ENCODE results near the gene EEIG2. TPM values are rescaled to one million over a fixed set of nuclear protein-coding genes. Genes with fewer than 3 reads are reported as not detected.
"Not testable (repeated sequence)": the region's sequence is repeated elsewhere in the genome, so short reads cannot be mapped to it uniquely, and the experiment has no call there.

EEIG2 gene
- total RNA-seq: 10 to 100 TPM; 15.7 to 27.0 (median 24.9) TPM

- H3K9me3 ChIP-seq: no peaks in the 10 kb centered on the region
- H3K36me3 ChIP-seq: no peaks in the 10 kb centered on the region
- in situ Hi-C loops (cut with MboI; ENCODE audit: low pct_ligation_motif_present in 1 of 4, low pct_unique_long_range_greater_than_20kb in 1 of 4, low sequenced_read_pairs in 3 of 4) (loop anchor here (10.0 to 25.0 kb wide), 3 partner anchors 55 to 347 kb away; partner anchors contain the start of gene SLC25A24 (in 1 of the 4)), intact Hi-C loops (cut with DNase I; ENCODE audit: low total_unique reads) (no loop called here)
- peaks cover 11 to 46% (median 24%) of the 10 kb centered on the region in 4 donors for H3K4me1 ChIP-seq
- WGBS, 2 donors (ENCODE audit: low coverage in 1 of 2): 21 to 25% methylated on average over 9 to 25 of the region's 59 CpGs
- TF ChIP-seq POLR2AphosphoS5 (IDR thresholded peaks at IDR 0.05) (peak; percentile 12 to 78 (median 67)), CTCF (IDR thresholded peaks at IDR 0.05) (peak; percentile 39 to 87 (median 75)), EP300 (IDR thresholded peaks at IDR 0.05; ENCODE audit: low read depth) (peak; percentile 34), POLR2A (IDR thresholded peaks at IDR 0.05) (no peak)
- H3K4me3 ChIP-seq: peak within 1 kb of the TSS; percentile 68 to 82 (median 73)
- peak within 1 kb of the TSS; percentile 89 to 90 (median 89) for H3K27ac ChIP-seq
- peak; percentile 94 for DNase-seq
- no peaks in the 10 kb centered on the region for H3K27me3 ChIP-seq
Measured at GRCh38 chr1:108559215-108560186, at the start of gene EEIG2. Gene EEIG2 (plus strand): TSS chr1:108560100. CDS start chr1:108560429, 329 bp downstream.

GRCh38 chr1:108511764-108512163 is 48.1 kb upstream of the EEIG2 start:
- no peaks in the 10 kb centered on the region for H3K4me1 ChIP-seq
- 18 to 50% methylated on average over 2 to 3 of the region's 3 CpGs for WGBS, 2 donors (ENCODE audit: low coverage in 1 of 2)
- H3K4me3 ChIP-seq: no peak overlapping the region
- in situ Hi-C loops (cut with MboI; ENCODE audit: low pct_ligation_motif_present in 1 of 4, low pct_unique_long_range_greater_than_20kb in 1 of 4, low sequenced_read_pairs in 3 of 4) (loop anchor here in 2 of 4 donors (5.0 to 25.0 kb wide), 2 partner anchors 126 to 136 kb away; no protein-coding TSS in a partner anchor), intact Hi-C loops (cut with DNase I; ENCODE audit: low total_unique reads) (no loop called here)
- no peak for TF ChIP-seq POLR2A (IDR thresholded peaks at IDR 0.05)
- TF ChIP-seq EP300 (IDR thresholded peaks at IDR 0.05; ENCODE audit: low read depth): no peak
- no peak for TF ChIP-seq CTCF (IDR thresholded peaks at IDR 0.05)
- no peak for TF ChIP-seq POLR2AphosphoS5 (IDR thresholded peaks at IDR 0.05)
- H3K27me3 ChIP-seq: no peaks in the 10 kb centered on the region
- no peaks in the 10 kb centered on the region for H3K9me3 ChIP-seq
- no peaks in the 10 kb centered on the region for H3K36me3 ChIP-seq
- DNase-seq: no peak
- no peak overlapping the region for H3K27ac ChIP-seq

- H3K36me3 ChIP-seq: no peaks in the 10 kb centered on the region
- DNase-seq: no peak
- intact Hi-C loops (cut with DNase I; ENCODE audit: low total_unique reads): no loop called here
- in situ Hi-C loops (cut with MboI; ENCODE audit: low pct_ligation_motif_present in 1 of 4, low pct_unique_long_range_greater_than_20kb in 1 of 4, low sequenced_read_pairs in 3 of 4): loop anchor here in 2 of 4 donors (5.0 to 25.0 kb wide), 2 partner anchors 125 to 135 kb away; no protein-coding TSS in a partner anchor
- 45 to 48% methylated on average over 6 of the region's 6 CpGs for WGBS, 2 donors (ENCODE audit: low coverage in 1 of 2)
- H3K27ac ChIP-seq: no peak overlapping the region
- TF ChIP-seq POLR2AphosphoS5 (IDR thresholded peaks at IDR 0.05) (no peak), CTCF (IDR thresholded peaks at IDR 0.05) (peak; percentile 79 to 91 (median 84))
- no peak overlapping the region for H3K4me3 ChIP-seq
- no peaks in the 10 kb centered on the region for H3K4me1 ChIP-seq
- no peaks in the 10 kb centered on the region for H3K9me3 ChIP-seq
- no peaks in the 10 kb centered on the region for H3K27me3 ChIP-seq
Measured at GRCh38 chr1:108512239-108513043, 47.5 kb upstream of the EEIG2 start.

- TF ChIP-seq EP300 (IDR thresholded peaks at IDR 0.05; ENCODE audit: low read depth): no peak
- TF ChIP-seq POLR2AphosphoS5 (IDR thresholded peaks at IDR 0.05): no peak
- no peak for TF ChIP-seq POLR2A (IDR thresholded peaks at IDR 0.05)
- no peak for TF ChIP-seq CTCF (IDR thresholded peaks at IDR 0.05)
- in situ Hi-C loops (cut with MboI; ENCODE audit: low pct_ligation_motif_present in 1 of 4, low pct_unique_long_range_greater_than_20kb in 1 of 4, low sequenced_read_pairs in 3 of 4): loop anchor here in 2 of 4 donors (5.0 to 25.0 kb wide), 2 partner anchors 124 to 134 kb away; no protein-coding TSS in a partner anchor
- 48 to 70% methylated on average over 2 of the region's 2 CpGs for WGBS, 2 donors (ENCODE audit: low coverage in 1 of 2)
Measured at GRCh38 chr1:108513044-108513415, 46.9 kb upstream of the EEIG2 start.

GRCh38 chr1:108513914-108514313 is 46.0 kb upstream of the EEIG2 start:
- WGBS, 2 donors (ENCODE audit: low coverage in 1 of 2): 80 to 98% methylated on average over 1 to 2 of the region's 2 CpGs
- in situ Hi-C loops (cut with MboI; ENCODE audit: low pct_ligation_motif_present in 1 of 4, low pct_unique_long_range_greater_than_20kb in 1 of 4, low sequenced_read_pairs in 3 of 4): loop anchor here in 2 of 4 donors (5.0 to 25.0 kb wide), 2 partner anchors 123 to 133 kb away; no protein-coding TSS in a partner anchor

More at GRCh38 chr1:108513044-108513415, 46.9 kb upstream of the EEIG2 start:
- DNase-seq: no peak
- no peaks in the 10 kb centered on the region for H3K27me3 ChIP-seq
- H3K4me1 ChIP-seq: no peaks in the 10 kb centered on the region
- H3K9me3 ChIP-seq: no peaks in the 10 kb centered on the region
- no peak overlapping the region for H3K4me3 ChIP-seq
- H3K36me3 ChIP-seq: no peaks in the 10 kb centered on the region
- intact Hi-C loops (cut with DNase I; ENCODE audit: low total_unique reads): no loop called here
- H3K27ac ChIP-seq: no peak overlapping the region

More at GRCh38 chr1:108513914-108514313, 46.0 kb upstream of the EEIG2 start:
- H3K4me3 ChIP-seq; H3K27ac ChIP-seq; H3K4me1 ChIP-seq; H3K9me3 ChIP-seq; intact Hi-C loops (cut with DNase I; ENCODE audit: low total_unique reads); H3K27me3 ChIP-seq; H3K36me3 ChIP-seq; DNase-seq: not testable (repeated sequence)
